HEK293 (cell line): ENCODE results near the gene MMD.

ENCODE experiments used
- MEIS1 ChIP-seq: sonication (generic); formaldehyde crosslinking; IDR thresholded peaks from 2 replicates; pipeline ENCODE4 v1.8.1; 2022; ENCODE audit warnings: missing genetic modification reagents, mild to moderate bottlenecking, borderline replicate concordance
- MYNN ChIP-seq: fragments of 450-650 bp; formaldehyde crosslinking; IDR thresholded peaks from 2 replicates; pipeline ENCODE4 v1.5.1; 2016; ENCODE audit warnings: missing biosample characterization, missing genetic modification characterization, borderline replicate concordance
- OSR2 ChIP-seq: fragments of 450-650 bp; formaldehyde crosslinking; IDR thresholded peaks from 2 replicates; pipeline ENCODE4 v1.5.1; 2016; ENCODE audit warnings: missing biosample characterization, missing genetic modification characterization
- OVOL3 ChIP-seq: fragments of 450-650 bp; formaldehyde crosslinking; IDR thresholded peaks from 2 replicates; pipeline ENCODE4 v1.5.1; 2016; ENCODE audit warnings: missing biosample characterization, missing genetic modification characterization
- REPIN1 ChIP-seq: fragments of 450-650 bp; formaldehyde crosslinking; IDR thresholded peaks from 2 replicates; pipeline ENCODE4 v1.5.1; 2017; ENCODE audit warnings: missing biosample characterization, missing genetic modification characterization, low read depth
- ZBTB44 ChIP-seq: fragments of 450-650 bp; IDR thresholded peaks from 2 replicates; pipeline ENCODE4 v1.5.1; 2018; ENCODE audit warnings: missing biosample characterization, mild to moderate bottlenecking, missing genetic modification characterization
- ZNF132 ChIP-seq: fragments of 450-650 bp; formaldehyde crosslinking; IDR thresholded peaks from 2 replicates; pipeline ENCODE4 v1.5.1; 2017; ENCODE audit warnings: missing biosample characterization, missing genetic modification characterization, borderline replicate concordance
- ZNF157 ChIP-seq: fragments of 450-650 bp; formaldehyde crosslinking; IDR thresholded peaks from 2 replicates; pipeline ENCODE4 v1.5.1; 2016; ENCODE audit warnings: missing biosample characterization, missing genetic modification characterization
- ZNF223 ChIP-seq: fragments of 450-650 bp; formaldehyde crosslinking; IDR thresholded peaks from 2 replicates; pipeline ENCODE4 v1.5.1; 2016; ENCODE audit warnings: missing biosample characterization, missing genetic modification characterization
- ZNF24 ChIP-seq: fragments of 450-650 bp; formaldehyde crosslinking; IDR thresholded peaks from 2 replicates; pipeline ENCODE4 v1.5.1; 2016; ENCODE audit warnings: missing biosample characterization, missing genetic modification characterization
- ZNF266 ChIP-seq: fragments of 450-650 bp; formaldehyde crosslinking; IDR thresholded peaks from 2 replicates; pipeline ENCODE4 v1.5.1; 2016; ENCODE audit warnings: missing biosample characterization, missing genetic modification characterization, low read depth
- ZNF426 ChIP-seq: fragments of 450-650 bp; formaldehyde crosslinking; IDR thresholded peaks from 2 replicates; pipeline ENCODE4 v1.5.1; 2017; ENCODE audit warnings: missing biosample characterization, missing genetic modification characterization, mild to moderate bottlenecking, inconsistent platforms, moderate library complexity
- ZNF514 ChIP-seq: fragments of 450-650 bp; formaldehyde crosslinking; IDR thresholded peaks from 2 replicates; pipeline ENCODE4 v1.5.1; 2016; ENCODE audit warnings: missing biosample characterization, missing genetic modification characterization
- ZNF600 ChIP-seq: fragments of 450-650 bp; formaldehyde crosslinking; IDR thresholded peaks from 2 replicates; pipeline ENCODE4 v1.5.1; 2016; ENCODE audit warnings: missing biosample characterization, missing genetic modification characterization
- ZNF626 ChIP-seq: fragments of 450-650 bp; sonication (Bioruptor Pico); formaldehyde crosslinking; IDR thresholded peaks from 2 replicates; pipeline ENCODE4 v1.5.1; 2018; ENCODE audit warnings: missing biosample characterization, missing genetic modification characterization, inconsistent platforms
- ZNF677 ChIP-seq: fragments of 450-650 bp; IDR thresholded peaks from 2 replicates; pipeline ENCODE4 v1.5.0; 2018; ENCODE audit warnings: missing biosample characterization, mild to moderate bottlenecking, missing genetic modification characterization, moderate library complexity
- ZNF768 ChIP-seq: fragments of 450-650 bp; formaldehyde crosslinking; IDR thresholded peaks from 2 replicates; pipeline ENCODE4 v1.5.1; 2018; ENCODE audit warnings: missing biosample characterization, mild to moderate bottlenecking, missing genetic modification characterization
- ZNF837 ChIP-seq: fragments of 450-650 bp; formaldehyde crosslinking; IDR thresholded peaks from 2 replicates; pipeline ENCODE4 v1.5.1; 2016; ENCODE audit warnings: missing biosample characterization, missing genetic modification characterization
- ZSCAN18 ChIP-seq: fragments of 450-650 bp; formaldehyde crosslinking; IDR thresholded peaks from 2 replicates; pipeline ENCODE4 v1.5.1; 2016; ENCODE audit warnings: missing biosample characterization, missing genetic modification characterization
- TF ChIP-seq, protein P1 (sequence below): fragments of 450-650 bp; formaldehyde crosslinking; IDR thresholded peaks from 2 replicates; pipeline ENCODE4 v1.5.1; 2016; ENCODE audit warnings: missing biosample characterization, missing genetic modification characterization
- TF ChIP-seq, protein P2 (sequence below): fragments of 450-650 bp; formaldehyde crosslinking; IDR thresholded peaks from 2 replicates; pipeline ENCODE4 v1.5.1; 2016; ENCODE audit warnings: missing biosample characterization, missing genetic modification characterization
- TF ChIP-seq, protein P3 (sequence below): fragments of 450-650 bp; formaldehyde crosslinking; IDR thresholded peaks from 2 replicates; pipeline ENCODE4 v1.5.1; 2017; ENCODE audit warnings: missing biosample characterization, missing genetic modification characterization
- TF ChIP-seq, protein P4 (sequence below): fragments of 450-650 bp; formaldehyde crosslinking; IDR thresholded peaks from 2 replicates; pipeline ENCODE4 v1.5.1; 2016; ENCODE audit warnings: missing biosample characterization, missing genetic modification characterization
- TF ChIP-seq, protein P5 (sequence below): fragments of 450-650 bp; formaldehyde crosslinking; IDR thresholded peaks from 2 replicates; pipeline ENCODE4 v1.5.1; 2016; ENCODE audit warnings: missing biosample characterization, missing genetic modification characterization

MMD gene

GRCh38 chr17:55454906-55455474, 33.4 kb upstream of the MMD start (continued):
- TF ChIP-seq REPIN1 (tag by site-specific recombination) (no peak), ZNF24 (tag by site-specific recombination) (peak; percentile 51; the same call in 1 of the 2 replicates), ZNF266 (tag by site-specific recombination) (no peak), ZNF837 (tag by site-specific recombination) (no peak), ZNF626 (no peak), ZBTB44 (peak; percentile 22; the same call in 1 of the 2 replicates), ZNF677 (no peak), OVOL3 (tag by site-specific recombination) (no peak), MEIS1 (CRISPR knock-in tag) (no peak), ZNF132 (tag by site-specific recombination) (no peak), ZNF768 (tag by site-specific recombination) (no peak), ZNF157 (tag by site-specific recombination) (no peak), OSR2 (peak; percentile 86), ZNF514 (no peak), ZNF426 (tag by site-specific recombination) (no peak), ZSCAN18 (tag by site-specific recombination) (no peak), MYNN (tag by site-specific recombination) (no peak), ZNF600 (no peak), ZNF223 (tag by site-specific recombination) (no peak)
- TF ChIP-seq, protein P1, sequence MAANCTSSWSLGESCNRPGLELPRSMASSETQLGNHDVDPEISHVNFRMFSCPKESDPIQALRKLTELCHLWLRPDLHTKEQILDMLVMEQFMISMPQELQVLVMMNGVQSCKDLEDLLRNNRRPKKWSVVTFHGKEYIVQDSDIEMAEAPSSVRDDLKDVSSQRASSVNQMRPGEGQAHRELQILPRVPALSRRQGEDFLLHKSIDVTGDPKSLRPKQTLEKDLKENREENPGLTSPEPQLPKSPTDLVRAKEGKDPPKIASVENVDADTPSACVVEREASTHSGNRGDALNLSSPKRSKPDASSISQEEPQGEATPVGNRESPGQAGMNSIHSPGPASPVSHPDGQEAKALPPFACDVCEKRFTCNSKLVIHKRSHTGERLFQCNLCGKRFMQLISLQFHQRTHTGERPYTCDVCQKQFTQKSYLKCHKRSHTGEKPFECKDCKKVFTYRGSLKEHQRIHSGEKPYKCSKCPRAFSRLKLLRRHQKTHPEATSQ (tag by site-specific recombination) = no peak
- TF ChIP-seq, protein P2, sequence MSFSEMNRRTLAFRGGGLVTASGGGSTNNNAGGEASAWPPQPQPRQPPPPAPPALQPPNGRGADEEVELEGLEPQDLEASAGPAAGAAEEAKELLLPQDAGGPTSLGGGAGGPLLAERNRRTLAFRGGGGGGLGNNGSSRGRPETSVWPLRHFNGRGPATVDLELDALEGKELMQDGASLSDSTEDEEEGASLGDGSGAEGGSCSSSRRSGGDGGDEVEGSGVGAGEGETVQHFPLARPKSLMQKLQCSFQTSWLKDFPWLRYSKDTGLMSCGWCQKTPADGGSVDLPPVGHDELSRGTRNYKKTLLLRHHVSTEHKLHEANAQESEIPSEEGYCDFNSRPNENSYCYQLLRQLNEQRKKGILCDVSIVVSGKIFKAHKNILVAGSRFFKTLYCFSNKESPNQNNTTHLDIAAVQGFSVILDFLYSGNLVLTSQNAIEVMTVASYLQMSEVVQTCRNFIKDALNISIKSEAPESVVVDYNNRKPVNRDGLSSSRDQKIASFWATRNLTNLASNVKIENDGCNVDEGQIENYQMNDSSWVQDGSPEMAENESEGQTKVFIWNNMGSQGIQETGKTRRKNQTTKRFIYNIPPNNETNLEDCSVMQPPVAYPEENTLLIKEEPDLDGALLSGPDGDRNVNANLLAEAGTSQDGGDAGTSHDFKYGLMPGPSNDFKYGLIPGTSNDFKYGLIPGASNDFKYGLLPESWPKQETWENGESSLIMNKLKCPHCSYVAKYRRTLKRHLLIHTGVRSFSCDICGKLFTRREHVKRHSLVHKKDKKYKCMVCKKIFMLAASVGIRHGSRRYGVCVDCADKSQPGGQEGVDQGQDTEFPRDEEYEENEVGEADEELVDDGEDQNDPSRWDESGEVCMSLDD (tag by site-specific recombination) = no peak
- TF ChIP-seq, protein P3, sequence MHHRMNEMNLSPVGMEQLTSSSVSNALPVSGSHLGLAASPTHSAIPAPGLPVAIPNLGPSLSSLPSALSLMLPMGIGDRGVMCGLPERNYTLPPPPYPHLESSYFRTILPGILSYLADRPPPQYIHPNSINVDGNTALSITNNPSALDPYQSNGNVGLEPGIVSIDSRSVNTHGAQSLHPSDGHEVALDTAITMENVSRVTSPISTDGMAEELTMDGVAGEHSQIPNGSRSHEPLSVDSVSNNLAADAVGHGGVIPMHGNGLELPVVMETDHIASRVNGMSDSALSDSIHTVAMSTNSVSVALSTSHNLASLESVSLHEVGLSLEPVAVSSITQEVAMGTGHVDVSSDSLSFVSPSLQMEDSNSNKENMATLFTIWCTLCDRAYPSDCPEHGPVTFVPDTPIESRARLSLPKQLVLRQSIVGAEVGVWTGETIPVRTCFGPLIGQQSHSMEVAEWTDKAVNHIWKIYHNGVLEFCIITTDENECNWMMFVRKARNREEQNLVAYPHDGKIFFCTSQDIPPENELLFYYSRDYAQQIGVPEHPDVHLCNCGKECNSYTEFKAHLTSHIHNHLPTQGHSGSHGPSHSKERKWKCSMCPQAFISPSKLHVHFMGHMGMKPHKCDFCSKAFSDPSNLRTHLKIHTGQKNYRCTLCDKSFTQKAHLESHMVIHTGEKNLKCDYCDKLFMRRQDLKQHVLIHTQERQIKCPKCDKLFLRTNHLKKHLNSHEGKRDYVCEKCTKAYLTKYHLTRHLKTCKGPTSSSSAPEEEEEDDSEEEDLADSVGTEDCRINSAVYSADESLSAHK = 0 out of 2 replicates have a peak, but pooled peaks have one; percentile 25
- TF ChIP-seq, protein P4, sequence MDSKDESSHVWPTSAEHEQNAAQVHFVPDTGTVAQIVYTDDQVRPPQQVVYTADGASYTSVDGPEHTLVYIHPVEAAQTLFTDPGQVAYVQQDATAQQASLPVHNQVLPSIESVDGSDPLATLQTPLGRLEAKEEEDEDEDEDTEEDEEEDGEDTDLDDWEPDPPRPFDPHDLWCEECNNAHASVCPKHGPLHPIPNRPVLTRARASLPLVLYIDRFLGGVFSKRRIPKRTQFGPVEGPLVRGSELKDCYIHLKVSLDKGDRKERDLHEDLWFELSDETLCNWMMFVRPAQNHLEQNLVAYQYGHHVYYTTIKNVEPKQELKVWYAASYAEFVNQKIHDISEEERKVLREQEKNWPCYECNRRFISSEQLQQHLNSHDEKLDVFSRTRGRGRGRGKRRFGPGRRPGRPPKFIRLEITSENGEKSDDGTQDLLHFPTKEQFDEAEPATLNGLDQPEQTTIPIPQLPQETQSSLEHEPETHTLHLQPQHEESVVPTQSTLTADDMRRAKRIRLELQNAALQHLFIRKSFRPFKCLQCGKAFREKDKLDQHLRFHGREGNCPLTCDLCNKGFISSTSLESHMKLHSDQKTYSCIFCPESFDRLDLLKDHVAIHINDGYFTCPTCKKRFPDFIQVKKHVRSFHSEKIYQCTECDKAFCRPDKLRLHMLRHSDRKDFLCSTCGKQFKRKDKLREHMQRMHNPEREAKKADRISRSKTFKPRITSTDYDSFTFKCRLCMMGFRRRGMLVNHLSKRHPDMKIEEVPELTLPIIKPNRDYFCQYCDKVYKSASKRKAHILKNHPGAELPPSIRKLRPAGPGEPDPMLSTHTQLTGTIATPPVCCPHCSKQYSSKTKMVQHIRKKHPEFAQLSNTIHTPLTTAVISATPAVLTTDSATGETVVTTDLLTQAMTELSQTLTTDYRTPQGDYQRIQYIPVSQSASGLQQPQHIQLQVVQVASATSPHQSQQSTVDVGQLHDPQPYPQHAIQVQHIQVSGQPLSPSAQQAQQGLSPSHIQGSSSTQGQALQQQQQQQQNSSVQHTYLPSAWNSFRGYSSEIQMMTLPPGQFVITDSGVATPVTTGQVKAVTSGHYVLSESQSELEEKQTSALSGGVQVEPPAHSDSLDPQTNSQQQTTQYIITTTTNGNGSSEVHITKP (tag by site-specific recombination) = no peak
- TF ChIP-seq, protein P5, sequence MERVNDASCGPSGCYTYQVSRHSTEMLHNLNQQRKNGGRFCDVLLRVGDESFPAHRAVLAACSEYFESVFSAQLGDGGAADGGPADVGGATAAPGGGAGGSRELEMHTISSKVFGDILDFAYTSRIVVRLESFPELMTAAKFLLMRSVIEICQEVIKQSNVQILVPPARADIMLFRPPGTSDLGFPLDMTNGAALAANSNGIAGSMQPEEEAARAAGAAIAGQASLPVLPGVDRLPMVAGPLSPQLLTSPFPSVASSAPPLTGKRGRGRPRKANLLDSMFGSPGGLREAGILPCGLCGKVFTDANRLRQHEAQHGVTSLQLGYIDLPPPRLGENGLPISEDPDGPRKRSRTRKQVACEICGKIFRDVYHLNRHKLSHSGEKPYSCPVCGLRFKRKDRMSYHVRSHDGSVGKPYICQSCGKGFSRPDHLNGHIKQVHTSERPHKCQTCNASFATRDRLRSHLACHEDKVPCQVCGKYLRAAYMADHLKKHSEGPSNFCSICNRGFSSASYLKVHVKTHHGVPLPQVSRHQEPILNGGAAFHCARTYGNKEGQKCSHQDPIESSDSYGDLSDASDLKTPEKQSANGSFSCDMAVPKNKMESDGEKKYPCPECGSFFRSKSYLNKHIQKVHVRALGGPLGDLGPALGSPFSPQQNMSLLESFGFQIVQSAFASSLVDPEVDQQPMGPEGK (tag by site-specific recombination) = no peak
